IMR-90 (cell line): ENCODE results near the gene ZNF850. TPM values are rescaled to one million over a fixed set of nuclear protein-coding genes. Genes with fewer than 3 reads are reported as not detected.
A peak's percentile ranks its signal among the peaks of the same experiment; 100 is the strongest.

Source experiments
- ATAC-seq: fragments of 200-7000 bp; cut with Tn5 transposase; 2 replicates; pipeline ENCODE4 v1.9.1; 2020; ENCODE audit warnings: low read depth, mild to moderate bottlenecking, moderate library complexity
- BruUV-seq: library from RNA; stranded (reverse); fragments of 400-500 nt; replicated peaks from 2 replicates; lab custom pipeline; 2021; lab: Mats Ljungman, UMichigan
- CTCF ChIA-PET: fragments of 300-600 bp; formaldehyde crosslinking; extraction: SDS; loops from one replicate; lab custom pipeline; 2021; ENCODE audit warnings: antibody characterized with exemption; lab: Yijun Ruan, JAX
- POLR2A ChIA-PET: fragments of 300-600 bp; sonication (Branson Sonifier 250); formaldehyde crosslinking; loops from one replicate; lab custom pipeline; 2022; ENCODE audit warnings: antibody characterized with exemption; ENCODE audit not compliant: unreplicated experiment; lab: Charles Lee
- DNase-seq: peaks from one replicate; pipeline ENCODE4 v3.0.0; 2013
- H2AFZ ChIP-seq: replicated peaks from 2 replicates; pipeline ENCODE3; 2013; ENCODE audit warnings: low read length, mild to moderate bottlenecking; ENCODE audit not compliant: poor library complexity
- H2AK5ac ChIP-seq: 2 replicates; pipeline ENCODE4 v1.6.1; 2013; ENCODE audit warnings: low read depth, low read length, inconsistent platforms
- H2AK9ac ChIP-seq: replicated peaks from 2 replicates; pipeline ENCODE3; 2013; ENCODE audit warnings: mild to moderate bottlenecking, low read depth, low read length, moderate library complexity; ENCODE audit not compliant: poor library complexity
- H2BK120ac ChIP-seq: 2 replicates; pipeline ENCODE4 v1.6.1; 2013; ENCODE audit warnings: low read depth, low read length, inconsistent platforms
- H2BK15ac ChIP-seq: 3 replicates; pipeline ENCODE4 v1.6.1; 2013; ENCODE audit warnings: low read depth, low read length, inconsistent platforms
- H2BK20ac ChIP-seq: 2 replicates; pipeline ENCODE4 v1.6.1; 2013; ENCODE audit warnings: low read depth, mild to moderate bottlenecking, inconsistent platforms, low read length, moderate library complexity
- H2BK5ac ChIP-seq: 2 replicates; pipeline ENCODE4 v1.6.1; 2013; ENCODE audit warnings: mild to moderate bottlenecking, low read depth, low read length, inconsistent platforms; ENCODE audit not compliant: poor library complexity, severe bottlenecking
- H3K14ac ChIP-seq: replicated peaks from 2 replicates; pipeline ENCODE4 v1.6.1; 2013; ENCODE audit warnings: low read depth, low read length, inconsistent platforms
- H3K18ac ChIP-seq: 2 replicates; pipeline ENCODE4 v1.6.1; 2013; ENCODE audit warnings: low read depth, low read length, control low read depth
- H3K23ac ChIP-seq: 2 replicates; pipeline ENCODE4 v1.6.1; 2013; ENCODE audit warnings: low read depth, low read length, inconsistent platforms
- H3K27ac ChIP-seq: 2 replicates; pipeline ENCODE4 v1.5.1; 2013; ENCODE audit warnings: mild to moderate bottlenecking, control low read depth, low read length; ENCODE audit not compliant: insufficient read depth
- H3K27me3 ChIP-seq: 2 replicates; pipeline ENCODE4 v1.6.1; 2013; ENCODE audit warnings: low read length; ENCODE audit not compliant: control insufficient read depth, insufficient read depth
- H3K36me3 ChIP-seq: 2 replicates; pipeline ENCODE4 v1.6.1; 2013; ENCODE audit warnings: low read length, mixed read lengths; ENCODE audit not compliant: control insufficient read depth, insufficient read depth
- H3K4ac ChIP-seq: 2 replicates; pipeline ENCODE4 v1.6.1; 2013; ENCODE audit warnings: low read depth, low read length, inconsistent platforms
- H3K4me1 ChIP-seq: 2 replicates; pipeline ENCODE4 v1.6.1; 2013; ENCODE audit warnings: low read length, mixed read lengths; ENCODE audit not compliant: control insufficient read depth, insufficient read depth
- H3K4me2 ChIP-seq: 2 replicates; pipeline ENCODE4 v1.6.1; 2013; ENCODE audit warnings: low read depth, mild to moderate bottlenecking, control low read depth, low read length, moderate library complexity
- H3K4me3 ChIP-seq: 2 replicates; pipeline ENCODE4 v1.5.1; 2013; ENCODE audit warnings: low read depth, mild to moderate bottlenecking, control low read depth, low read length, moderate library complexity; ENCODE audit not compliant: insufficient read depth
- H3K56ac ChIP-seq: 2 replicates; pipeline ENCODE4 v1.6.1; 2013; ENCODE audit warnings: low read length, inconsistent platforms; ENCODE audit not compliant: insufficient read depth; ENCODE audit errors: extremely low read depth
- H3K79me1 ChIP-seq, 2 experiments: 2 replicates each; pipeline ENCODE4 v1.6.1; 2013; ENCODE audit warnings: low read length in 2 of 2, inconsistent platforms in 1 of 2, low read depth in 1 of 2
- H3K9ac ChIP-seq: 2 replicates; pipeline ENCODE4 v1.6.1; 2013; ENCODE audit warnings: low read depth, low read length, control low read depth
- H3K9me1 ChIP-seq: 2 replicates; pipeline ENCODE4 v1.6.1; 2013; ENCODE audit warnings: low read length, inconsistent platforms; ENCODE audit not compliant: insufficient read depth
- H3K9me3 ChIP-seq: 2 replicates; pipeline ENCODE4 v1.6.1; 2013; ENCODE audit warnings: low read length; ENCODE audit not compliant: control insufficient read depth, insufficient read depth
- H4K20me1 ChIP-seq: 2 replicates; pipeline ENCODE4 v1.6.1; 2013; ENCODE audit warnings: low read length, inconsistent platforms; ENCODE audit not compliant: insufficient read depth
- H4K5ac ChIP-seq: 2 replicates; pipeline ENCODE4 v1.6.1; 2013; ENCODE audit warnings: mild to moderate bottlenecking, low read depth, low read length, control low read depth
- H4K8ac ChIP-seq, 2 experiments: 2 replicates each; pipeline ENCODE4 v1.6.1; 2013; ENCODE audit warnings: low read depth in 2 of 2, low read length in 2 of 2, control low read depth in 1 of 2, inconsistent platforms in 1 of 2
- H4K91ac ChIP-seq: 2 replicates; pipeline ENCODE4 v1.6.1; 2013; ENCODE audit warnings: low read depth, low read length, inconsistent platforms; ENCODE audit not compliant: insufficient read depth
- CEBPB ChIP-seq: IDR thresholded peaks from 2 replicates; pipeline ENCODE4 v1.6.1; 2012; ENCODE audit warnings: low read depth, low read length, improper control_type of control experiment
- CHD1 ChIP-seq: IDR thresholded peaks from 2 replicates; pipeline ENCODE4 v1.6.1; 2012; ENCODE audit warnings: low read depth, low read length, improper control_type of control experiment
- FOS ChIP-seq: fragments of 150-350 bp; IDR thresholded peaks from 2 replicates; pipeline ENCODE4 v1.6.1; 2016; ENCODE audit warnings: low read depth, low read length
- MXI1 ChIP-seq: IDR thresholded peaks from 2 replicates; pipeline ENCODE4 v1.6.1; 2012; ENCODE audit warnings: low read depth, mild to moderate bottlenecking, low read length, moderate library complexity, borderline replicate concordance
- RCOR1 ChIP-seq: IDR thresholded peaks from 2 replicates; pipeline ENCODE4 v1.6.1; 2012; ENCODE audit warnings: mild to moderate bottlenecking, low read length, improper control_type of control experiment; ENCODE audit not compliant: insufficient replicate concordance
- RFX5 ChIP-seq: IDR thresholded peaks from 2 replicates; pipeline ENCODE4 v1.8.0; 2012; ENCODE audit warnings: low read depth, mild to moderate bottlenecking, low read length, moderate library complexity
- SMC3 ChIP-seq: fragments of 150-350 bp; IDR thresholded peaks from 2 replicates; pipeline ENCODE4 v1.6.1; 2016; ENCODE audit warnings: low read depth, mild to moderate bottlenecking, antibody characterized with exemption, low read length, moderate library complexity
- WGBS, 2 experiments: methylation state at CpG; one replicate each; pipeline versions ENCODE4 v1.1.5 to v1.1.7; 2013; ENCODE audit warnings: missing lambda C conversion rate in 2 of 2; ENCODE audit not compliant: insufficient read length in 1 of 2; ENCODE audit errors: extremely low coverage in 2 of 2; 5-methylcytosine and 5-hydroxymethylcytosine counted together
- dilution Hi-C: fragments of 300-500 bp; cut with HindIII; formaldehyde crosslinking; loops from one replicate; pipeline ENCODE4 v1.14.3; 2018; ENCODE audit warnings: low sequenced_read_pairs; ENCODE audit not compliant: unreplicated experiment
- in situ Hi-C: fragments of 300-500 bp; cut with MboI; formaldehyde crosslinking; loops from 3 replicates; pipeline ENCODE4 v1.14.3; 2019; ENCODE audit warnings: low sequenced_read_pairs, inconsistent platforms, mixed read lengths
- intact Hi-C: fragments of 100-400 bp; cut with micrococcal nuclease; formaldehyde crosslinking; loops from 2 replicates; pipeline ENCODE4 v1.10.0; 2022
- polyA plus RNA-seq, 3 experiments: library from polyadenylated mRNA; depleted of rRNA; stranded (reverse); fragments of >200 nt; gene quantifications; 2 replicates each; pipeline ENCODE4 v1.2.3, GENCODE V29; 2012; ENCODE audit warnings: low replicate concordance in 1 of 3
- total RNA-seq: library from RNA; depleted of rRNA; stranded (reverse); fragments of >200 nt; gene quantifications from 2 replicates; pipeline ENCODE4 v1.2.3, GENCODE V29; 2012
- TF ChIP-seq, protein P1 (sequence below): conservative IDR thresholded peaks from 2 replicates; pipeline ENCODE4 v1.5.1; 2012; ENCODE audit warnings: mild to moderate bottlenecking, low read depth, low read length, improper control_type of control experiment
- TF ChIP-seq, protein P2 (sequence below): fragments of 150-350 bp; IDR thresholded peaks from 2 replicates; pipeline ENCODE4 v1.6.1; 2016; ENCODE audit warnings: low read depth, mild to moderate bottlenecking, low read length, moderate library complexity, borderline replicate concordance

Gene ZNF850
- total and polyA plus RNA-seq, 2 of the 4 experiments (the other 2 are of a cell fraction), result 1.1 to 7.2 TPM

DNA sequence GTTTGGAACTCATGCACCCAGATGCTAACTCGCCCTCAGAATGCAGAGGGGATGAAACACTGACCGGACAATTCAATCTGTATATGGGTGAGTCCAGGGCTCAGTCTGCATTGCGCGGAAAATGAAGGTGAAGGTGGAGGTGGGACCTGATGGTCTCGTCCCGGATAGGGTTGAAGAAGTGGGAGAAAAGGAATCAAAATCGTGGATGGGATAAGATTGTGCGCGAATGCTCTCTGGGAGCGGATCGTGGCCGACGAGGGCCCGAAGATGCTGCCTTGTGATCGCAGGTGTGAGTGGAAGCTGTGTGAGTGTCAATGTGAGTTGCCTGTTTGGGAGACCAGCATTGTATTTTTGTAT, 594 bp upstream of the ZNF850 start:
- Histone ChIP-seq H2AK5ac (no peak overlapping the region), H4K8ac (peak overlapping the region; percentile 90 to 95), H4K5ac (peak overlapping the region; percentile 40; the same call in 1 of the 2 replicates), H3K4ac (no peak overlapping the region), H3K9me1 (no peaks in the 10 kb centered on the region), H3K18ac (no peak overlapping the region), H3K56ac (no peak overlapping the region), H2BK15ac (0 out of 3 replicates have a peak overlapping the region, but pooled peaks have one; percentile 53), H3K9me3 (peaks cover 13% of the 10 kb centered on the region; the same call in 1 of the 2 replicates), H2BK5ac (no peak overlapping the region), H4K20me1 (no peaks in the 10 kb centered on the region), H3K23ac (0 out of 2 replicates have a peak overlapping the region, but pooled peaks have one; percentile 6), H3K4me3 (peak overlapping the region; percentile 69), H2AFZ (peak overlapping the region; percentile 100), H3K36me3 (0 out of 2 replicates have a peak, but pooled peaks cover 2% of the 10 kb centered on the region), H3K27me3 (no peaks in the 10 kb centered on the region), H3K79me1 (peaks cover 7 to 10% of the 10 kb centered on the region in 2 experiments; a peak in 3 of 4 replicates), H3K4me2 (peak overlapping the region; percentile 88), H3K9ac (peak overlapping the region; percentile 62), H2BK120ac (no peak overlapping the region), H3K27ac (peak overlapping the region; percentile 22; the same call in 1 of the 2 replicates), H4K91ac (no peak overlapping the region), H2AK9ac (peak overlapping the region; percentile 70), H3K4me1 (no peaks in the 10 kb centered on the region), H2BK20ac (no peak overlapping the region), H3K14ac (0 out of 2 replicates have a peak overlapping the region, but pooled peaks have one; percentile 30)
- intact Hi-C loops, result loop anchor here (2.0 to 10.0 kb wide), 2 partner anchors 24 to 302 kb away; partner anchors contain the start of gene ZNF420
- 3% methylated on average over 12 of the region's 15 CpGs; no CpG with 5 or more reads in 1 of the 2 experiments for WGBS, 2 experiments
- ATAC-seq, result no peak
- ChIA-PET CTCF (interaction anchor here (0.6 kb wide), 1 partner anchor 36 kb away, joined by 4 read pairs; no protein-coding TSS in a partner anchor), POLR2A (no interaction called here)
- BruUV-seq, result no TSS peak
- dilution Hi-C loops, result no loop called here
- in situ Hi-C loops, result no loop called here
- TF ChIP-seq CEBPB (no peak), SMC3 (no peak), RFX5 (no peak), FOS (no peak), RCOR1 (no peak), CHD1 (no peak), MXI1 (no peak)
- TF ChIP-seq, protein P1, sequence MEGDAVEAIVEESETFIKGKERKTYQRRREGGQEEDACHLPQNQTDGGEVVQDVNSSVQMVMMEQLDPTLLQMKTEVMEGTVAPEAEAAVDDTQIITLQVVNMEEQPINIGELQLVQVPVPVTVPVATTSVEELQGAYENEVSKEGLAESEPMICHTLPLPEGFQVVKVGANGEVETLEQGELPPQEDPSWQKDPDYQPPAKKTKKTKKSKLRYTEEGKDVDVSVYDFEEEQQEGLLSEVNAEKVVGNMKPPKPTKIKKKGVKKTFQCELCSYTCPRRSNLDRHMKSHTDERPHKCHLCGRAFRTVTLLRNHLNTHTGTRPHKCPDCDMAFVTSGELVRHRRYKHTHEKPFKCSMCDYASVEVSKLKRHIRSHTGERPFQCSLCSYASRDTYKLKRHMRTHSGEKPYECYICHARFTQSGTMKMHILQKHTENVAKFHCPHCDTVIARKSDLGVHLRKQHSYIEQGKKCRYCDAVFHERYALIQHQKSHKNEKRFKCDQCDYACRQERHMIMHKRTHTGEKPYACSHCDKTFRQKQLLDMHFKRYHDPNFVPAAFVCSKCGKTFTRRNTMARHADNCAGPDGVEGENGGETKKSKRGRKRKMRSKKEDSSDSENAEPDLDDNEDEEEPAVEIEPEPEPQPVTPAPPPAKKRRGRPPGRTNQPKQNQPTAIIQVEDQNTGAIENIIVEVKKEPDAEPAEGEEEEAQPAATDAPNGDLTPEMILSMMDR, result no peak
- TF ChIP-seq, protein P2, sequence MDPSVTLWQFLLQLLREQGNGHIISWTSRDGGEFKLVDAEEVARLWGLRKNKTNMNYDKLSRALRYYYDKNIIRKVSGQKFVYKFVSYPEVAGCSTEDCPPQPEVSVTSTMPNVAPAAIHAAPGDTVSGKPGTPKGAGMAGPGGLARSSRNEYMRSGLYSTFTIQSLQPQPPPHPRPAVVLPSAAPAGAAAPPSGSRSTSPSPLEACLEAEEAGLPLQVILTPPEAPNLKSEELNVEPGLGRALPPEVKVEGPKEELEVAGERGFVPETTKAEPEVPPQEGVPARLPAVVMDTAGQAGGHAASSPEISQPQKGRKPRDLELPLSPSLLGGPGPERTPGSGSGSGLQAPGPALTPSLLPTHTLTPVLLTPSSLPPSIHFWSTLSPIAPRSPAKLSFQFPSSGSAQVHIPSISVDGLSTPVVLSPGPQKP, result no peak
- DNase-seq, result no peak
